PC-3 (cell line): ENCODE measurements around the gene GALNTL6.

ENCODE experiments used
- EZH2 ChIP-seq: fragments of 300-600 bp; sonication (generic); IDR thresholded peaks from one replicate; pipeline ENCODE4 v1.6.1; 2017; ENCODE audit warnings: antibody characterized with exemption, mild to moderate bottlenecking, low read length; ENCODE audit not compliant: unreplicated experiment
- TF ChIP-seq, protein P1 (sequence below): fragments of 300-600 bp; sonication (generic); conservative IDR thresholded peaks from 2 replicates; pipeline ENCODE4 v1.5.1; 2017; ENCODE audit warnings: antibody characterized with exemption, low read depth, mild to moderate bottlenecking, low read length

DNA sequence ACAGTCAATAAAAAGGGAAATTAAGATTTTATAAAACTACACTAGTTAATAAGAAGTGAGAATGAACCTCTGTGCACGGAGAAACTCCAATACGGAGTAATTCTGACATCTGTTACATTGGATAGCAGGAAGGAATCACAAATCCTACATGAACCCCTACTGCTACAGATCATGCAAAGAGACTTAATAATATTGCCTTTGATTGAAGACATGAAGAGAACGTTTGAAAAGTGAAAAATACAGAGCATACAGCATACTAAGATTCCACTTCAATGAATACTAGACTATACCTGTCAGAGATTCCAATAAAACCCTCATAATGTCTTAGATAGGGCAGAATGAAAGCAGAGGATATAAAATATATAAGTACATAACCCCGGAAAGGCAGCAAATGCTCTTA lies 995.0 kb downstream of the GALNTL6 start:
- TF ChIP-seq, protein P1, sequence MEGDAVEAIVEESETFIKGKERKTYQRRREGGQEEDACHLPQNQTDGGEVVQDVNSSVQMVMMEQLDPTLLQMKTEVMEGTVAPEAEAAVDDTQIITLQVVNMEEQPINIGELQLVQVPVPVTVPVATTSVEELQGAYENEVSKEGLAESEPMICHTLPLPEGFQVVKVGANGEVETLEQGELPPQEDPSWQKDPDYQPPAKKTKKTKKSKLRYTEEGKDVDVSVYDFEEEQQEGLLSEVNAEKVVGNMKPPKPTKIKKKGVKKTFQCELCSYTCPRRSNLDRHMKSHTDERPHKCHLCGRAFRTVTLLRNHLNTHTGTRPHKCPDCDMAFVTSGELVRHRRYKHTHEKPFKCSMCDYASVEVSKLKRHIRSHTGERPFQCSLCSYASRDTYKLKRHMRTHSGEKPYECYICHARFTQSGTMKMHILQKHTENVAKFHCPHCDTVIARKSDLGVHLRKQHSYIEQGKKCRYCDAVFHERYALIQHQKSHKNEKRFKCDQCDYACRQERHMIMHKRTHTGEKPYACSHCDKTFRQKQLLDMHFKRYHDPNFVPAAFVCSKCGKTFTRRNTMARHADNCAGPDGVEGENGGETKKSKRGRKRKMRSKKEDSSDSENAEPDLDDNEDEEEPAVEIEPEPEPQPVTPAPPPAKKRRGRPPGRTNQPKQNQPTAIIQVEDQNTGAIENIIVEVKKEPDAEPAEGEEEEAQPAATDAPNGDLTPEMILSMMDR: no peak
- no peak for TF ChIP-seq EZH2
